ENCODE results near the gene CCDC150. TPM values are rescaled to one million over a fixed set of nuclear protein-coding genes. Genes with fewer than 3 reads are reported as not detected.

CCDC150 gene
- 3.6 to 6.6 TPM (median 5.3 TPM) in 5 replicates for total RNA-seq (2022; extraction: Qiagen RNA extraction)

DNA sequence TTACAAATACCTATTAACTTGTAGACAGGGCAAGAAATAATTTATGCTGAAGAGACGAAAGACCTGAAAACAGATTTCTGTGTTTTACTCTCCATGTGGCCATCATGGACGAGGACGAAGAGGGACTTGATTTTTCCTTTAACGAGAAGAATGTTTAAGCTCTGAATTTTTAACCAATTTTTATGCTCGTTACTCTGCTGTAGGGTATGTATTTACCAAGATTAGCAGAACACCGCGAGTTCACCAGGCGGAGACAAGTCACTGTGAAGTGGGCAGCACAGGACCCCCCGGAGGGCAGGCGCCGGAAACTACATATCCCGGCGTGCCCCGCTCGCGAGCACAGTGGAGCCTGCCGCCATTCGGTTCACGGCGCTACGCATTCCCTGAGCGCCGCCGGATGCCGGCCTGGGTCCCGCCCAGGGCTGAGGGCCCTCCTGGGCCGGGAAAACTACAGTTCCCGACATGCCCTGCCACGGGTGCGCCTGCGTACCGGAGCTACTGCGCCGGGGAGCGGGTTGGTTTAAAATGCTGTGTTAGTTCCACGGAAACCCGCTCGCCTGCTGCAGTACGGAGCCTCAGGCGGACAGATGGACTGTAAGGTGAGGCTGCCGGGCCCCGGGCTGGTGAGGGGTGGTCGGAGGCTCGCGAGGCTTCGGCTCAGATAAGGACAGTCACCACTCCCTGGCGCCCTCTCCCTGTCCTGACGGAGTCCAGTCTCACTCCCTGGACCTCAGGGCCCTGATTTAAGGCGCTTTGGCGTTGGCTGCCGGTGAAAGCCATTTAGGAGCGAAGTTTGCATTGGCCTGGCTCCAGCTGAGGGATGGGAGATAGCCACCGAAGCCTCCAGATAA, at the start of gene CCDC150:
CCDC150 (plus strand) TSS at position 536 of the 851 bp plus-strand sequence; CDS start at position 588, 52 bp downstream.

DNA sequence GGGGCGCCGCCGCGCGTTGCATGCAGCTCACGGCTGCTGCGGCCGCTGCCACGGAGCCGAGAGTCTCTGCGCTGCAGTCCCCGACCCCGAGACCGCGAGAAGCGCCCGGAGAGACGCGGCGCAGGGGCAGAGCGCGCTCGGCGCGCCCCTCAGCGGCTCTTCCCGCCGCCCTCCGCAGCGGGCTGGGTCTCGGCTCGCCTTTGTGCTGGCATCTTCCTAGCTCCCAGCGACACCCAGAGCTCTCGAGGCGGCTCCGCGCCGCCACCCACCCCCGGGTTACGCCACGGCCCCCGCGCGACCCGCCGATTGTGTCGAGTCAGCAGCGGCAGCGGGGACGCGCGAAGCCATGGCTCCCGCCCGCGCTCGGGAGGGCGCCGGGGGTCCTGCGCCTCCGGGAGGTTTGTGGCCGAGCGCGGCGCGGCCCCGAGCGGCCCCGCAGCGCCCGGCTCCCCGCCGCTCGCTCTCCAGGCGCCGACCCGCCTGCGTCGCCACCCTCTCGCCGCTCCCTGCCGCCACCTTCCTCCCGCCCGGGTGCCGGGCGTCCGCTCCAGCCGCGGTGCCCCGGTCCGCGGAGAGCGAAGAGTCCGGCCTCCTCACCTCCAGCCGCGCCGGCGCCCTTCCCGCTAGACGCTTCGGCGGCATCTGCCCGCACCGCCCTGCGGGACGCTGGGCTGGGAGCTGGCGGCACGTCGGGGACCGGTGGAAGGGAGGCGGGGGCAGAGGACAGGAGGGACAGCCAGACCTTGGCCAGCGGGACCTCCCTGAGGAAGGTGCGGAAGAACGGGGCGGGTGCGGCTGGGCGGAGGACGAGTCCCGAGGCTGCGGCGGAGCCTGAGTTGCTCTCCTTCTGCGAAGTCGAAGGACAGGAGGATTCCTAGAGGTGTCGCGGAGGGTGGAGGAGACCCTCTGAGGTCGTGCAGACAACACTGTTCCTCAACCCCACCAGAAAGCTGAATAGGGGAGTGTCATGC, 46.3 kb upstream of the CCDC150 start, which contains the start of gene HECW2:
HECW2 (minus strand) TSS at position 644 of the 971 bp plus-strand sequence.

Other genes with a start within 250 kb of the CCDC150 start
- 1.6 to 3.1 TPM (median 2.3 TPM) in 5 replicates for gene HECW2, start 46.2 kb upstream of the CCDC150 start, total RNA-seq (2022; extraction: Qiagen RNA extraction)
- gene GTF3C3, start 160.0 kb downstream of the CCDC150 start, total RNA-seq (2022; extraction: Qiagen RNA extraction), result 13.8 to 24.1 TPM (median 17.8 TPM) in 5 replicates
- gene C2orf66, start 169.6 kb downstream of the CCDC150 start, total RNA-seq (2022; extraction: Qiagen RNA extraction), result 0.06 to 0.07 TPM in 2 of 5 replicates, not detected in the others